ENCODE results near the gene MANSC1.

The MANSC1 gene

DNA sequence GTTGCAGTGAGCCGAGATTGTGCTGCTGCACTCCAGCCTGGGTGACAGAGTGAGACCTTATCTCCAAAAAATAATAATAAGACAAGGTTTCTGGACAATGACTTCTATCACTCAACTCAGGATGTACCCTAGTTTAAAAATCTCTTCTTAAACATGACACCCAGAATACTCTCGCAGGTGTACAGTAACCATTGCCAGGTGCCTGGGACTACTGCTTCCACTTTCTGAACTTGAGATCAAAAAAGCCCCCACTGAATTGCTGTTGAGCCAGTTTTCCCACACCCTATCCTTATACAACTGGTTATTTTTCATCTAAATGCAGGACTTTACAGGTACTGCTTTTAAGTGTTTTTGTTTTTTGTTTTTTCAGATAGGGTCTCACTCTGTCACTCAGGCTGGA lies 43.1 kb upstream of the MANSC1 start:
- TF ChIP-seq, protein P1, sequence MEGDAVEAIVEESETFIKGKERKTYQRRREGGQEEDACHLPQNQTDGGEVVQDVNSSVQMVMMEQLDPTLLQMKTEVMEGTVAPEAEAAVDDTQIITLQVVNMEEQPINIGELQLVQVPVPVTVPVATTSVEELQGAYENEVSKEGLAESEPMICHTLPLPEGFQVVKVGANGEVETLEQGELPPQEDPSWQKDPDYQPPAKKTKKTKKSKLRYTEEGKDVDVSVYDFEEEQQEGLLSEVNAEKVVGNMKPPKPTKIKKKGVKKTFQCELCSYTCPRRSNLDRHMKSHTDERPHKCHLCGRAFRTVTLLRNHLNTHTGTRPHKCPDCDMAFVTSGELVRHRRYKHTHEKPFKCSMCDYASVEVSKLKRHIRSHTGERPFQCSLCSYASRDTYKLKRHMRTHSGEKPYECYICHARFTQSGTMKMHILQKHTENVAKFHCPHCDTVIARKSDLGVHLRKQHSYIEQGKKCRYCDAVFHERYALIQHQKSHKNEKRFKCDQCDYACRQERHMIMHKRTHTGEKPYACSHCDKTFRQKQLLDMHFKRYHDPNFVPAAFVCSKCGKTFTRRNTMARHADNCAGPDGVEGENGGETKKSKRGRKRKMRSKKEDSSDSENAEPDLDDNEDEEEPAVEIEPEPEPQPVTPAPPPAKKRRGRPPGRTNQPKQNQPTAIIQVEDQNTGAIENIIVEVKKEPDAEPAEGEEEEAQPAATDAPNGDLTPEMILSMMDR (IDR thresholded peaks at IDR 0.05) = no peak
- DNase-seq = no peak
- Histone ChIP-seq H3K4me1 (peaks cover 0 to 25% (median 10%) of the 10 kb centered on the region in 4 donors), H3K9me3 (no peaks in the 10 kb centered on the region), H3K27ac (no peak overlapping the region), H3K4me3 (no peak overlapping the region), H3K27me3 (no peaks in the 10 kb centered on the region), H3K36me3 (no peaks in the 10 kb centered on the region)
- intact Hi-C loops (cut with DNase I; ENCODE audit: low total_unique reads) = no loop called here

DNA sequence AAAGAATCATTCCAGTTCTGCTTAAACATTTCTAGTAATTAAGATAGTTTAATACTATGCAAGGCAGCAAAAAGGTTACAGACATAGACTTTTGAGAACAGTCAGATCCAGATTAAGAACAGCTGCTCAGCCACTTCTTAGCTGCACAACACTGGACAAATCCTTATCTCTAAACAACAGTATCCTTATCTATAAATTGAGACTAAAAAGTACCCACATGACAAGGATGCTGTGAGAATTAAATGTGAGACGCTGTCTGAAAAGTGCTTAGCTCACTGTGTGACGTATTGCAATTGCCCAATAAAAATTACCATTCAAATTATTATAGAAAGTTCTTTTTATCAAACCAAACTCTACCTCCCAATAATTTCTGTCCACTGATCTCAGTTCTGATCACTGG lies 42.4 kb upstream of the MANSC1 start:
- no peak overlapping the region for H3K27ac ChIP-seq
- peaks cover 0 to 25% (median 6%) of the 10 kb centered on the region in 4 donors for H3K4me1 ChIP-seq
- TF ChIP-seq, protein P1 (IDR thresholded peaks at IDR 0.05) = no peak
- H3K4me3 ChIP-seq = no peak overlapping the region
- no peaks in the 10 kb centered on the region for H3K27me3 ChIP-seq
- DNase-seq = no peak
- intact Hi-C loops (cut with DNase I; ENCODE audit: low total_unique reads) = no loop called here
- no peaks in the 10 kb centered on the region for H3K9me3 ChIP-seq
- H3K36me3 ChIP-seq = no peaks in the 10 kb centered on the region

DNA sequence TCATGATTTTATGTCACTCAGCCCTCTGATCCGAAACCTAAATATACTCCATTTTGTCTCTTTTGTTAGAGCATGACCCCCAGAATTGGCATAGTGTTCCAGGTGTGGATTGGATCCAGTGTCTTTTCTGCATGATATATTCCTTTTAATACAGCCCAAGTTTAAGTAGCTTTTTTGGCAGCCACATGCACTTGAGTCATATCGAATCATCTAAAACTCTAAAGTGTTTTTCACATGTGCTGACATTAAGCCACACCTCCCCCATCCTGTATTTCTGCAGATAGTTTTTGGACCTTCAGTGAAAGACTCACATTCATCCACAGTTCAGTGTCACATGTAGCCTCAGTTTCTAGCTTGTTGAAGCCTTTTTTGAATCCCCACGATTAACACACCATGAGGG lies 37.5 kb upstream of the MANSC1 start:
- H3K9me3 ChIP-seq = no peaks in the 10 kb centered on the region
- H3K27me3 ChIP-seq = no peaks in the 10 kb centered on the region
- no peak overlapping the region for H3K4me3 ChIP-seq
- DNase-seq = no peak
- H3K4me1 ChIP-seq = peaks cover 0 to 24% (median 4%) of the 10 kb centered on the region in 4 donors
- no peak overlapping the region for H3K27ac ChIP-seq
- TF ChIP-seq, protein P1 (IDR thresholded peaks at IDR 0.05) = no peak
- H3K36me3 ChIP-seq = no peaks in the 10 kb centered on the region
- intact Hi-C loops (cut with DNase I; ENCODE audit: low total_unique reads) = no loop called here

DNA sequence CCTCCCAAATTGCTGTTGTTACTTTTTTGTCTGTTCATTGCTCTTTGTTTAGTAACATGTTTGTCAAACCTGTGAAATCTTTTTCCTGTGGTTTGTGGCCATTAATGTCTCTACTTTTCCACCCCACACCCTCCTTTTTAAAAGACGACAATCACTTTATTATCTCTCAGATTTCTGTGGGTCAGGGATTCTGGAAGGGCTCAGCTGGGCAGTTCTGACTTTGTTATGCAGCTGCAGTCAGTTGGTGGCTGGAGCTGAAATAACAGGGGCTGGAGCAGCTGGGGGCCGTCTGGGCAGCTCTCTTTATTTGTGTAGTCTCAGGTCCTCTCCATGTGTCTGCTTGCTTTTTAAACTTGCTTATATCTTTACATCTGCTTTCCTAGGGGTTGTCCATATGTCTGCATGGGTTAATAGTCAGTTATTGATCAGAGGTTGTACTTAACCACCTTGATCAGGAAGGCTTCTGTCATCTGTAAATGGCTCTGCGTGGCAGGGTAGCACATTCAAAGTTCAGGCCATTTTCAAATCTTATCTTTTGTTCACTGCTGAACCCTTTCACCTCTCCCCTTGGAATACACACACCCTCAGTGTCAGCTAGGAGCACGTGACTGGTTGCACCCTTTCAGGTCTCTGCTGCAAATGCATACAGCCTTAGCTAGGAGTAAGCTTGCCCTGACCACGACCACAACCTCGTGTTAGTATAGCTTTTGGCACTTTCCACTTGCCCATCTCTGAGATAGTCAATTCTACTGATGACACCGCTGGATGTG lies 34.7 kb upstream of the MANSC1 start:
- TF ChIP-seq, protein P1 (IDR thresholded peaks at IDR 0.05) = no peak
- Histone ChIP-seq H3K4me1 (peaks cover 0 to 33% (median 8%) of the 10 kb centered on the region in 4 donors), H3K27ac (no peak overlapping the region), H3K4me3 (no peak overlapping the region), H3K36me3 (no peaks in the 10 kb centered on the region), H3K9me3 (no peaks in the 10 kb centered on the region), H3K27me3 (no peaks in the 10 kb centered on the region)
- DNase-seq = no peak
- intact Hi-C loops (cut with DNase I; ENCODE audit: low total_unique reads) = no loop called here

DNA sequence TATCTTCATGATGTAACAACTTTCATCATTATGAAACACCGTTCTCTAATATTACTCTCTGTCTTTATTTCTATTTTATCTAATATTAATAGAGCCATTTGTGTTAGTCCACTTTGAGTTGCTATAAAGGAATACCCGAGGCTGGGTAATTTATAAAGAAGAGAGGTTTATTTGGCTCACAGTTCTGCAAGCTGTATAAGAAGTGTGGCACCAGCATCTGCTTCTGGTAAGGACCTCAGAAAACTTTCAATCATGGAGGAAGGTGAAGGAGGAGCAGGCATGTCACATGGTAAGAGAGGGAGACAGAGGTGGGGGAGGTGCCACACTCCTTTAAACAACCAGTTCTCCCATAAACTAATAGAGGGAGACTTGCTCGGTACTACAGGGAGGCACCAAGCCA lies 31.9 kb upstream of the MANSC1 start:
- H3K27me3 ChIP-seq = no peaks in the 10 kb centered on the region
- TF ChIP-seq, protein P1 (IDR thresholded peaks at IDR 0.05) = no peak
- DNase-seq = no peak
- H3K27ac ChIP-seq = no peak overlapping the region
- intact Hi-C loops (cut with DNase I; ENCODE audit: low total_unique reads) = no loop called here
- H3K9me3 ChIP-seq = no peaks in the 10 kb centered on the region
- peaks cover 0 to 18% (median 9%) of the 10 kb centered on the region in 4 donors for H3K4me1 ChIP-seq
- no peak overlapping the region for H3K4me3 ChIP-seq
- H3K36me3 ChIP-seq = no peaks in the 10 kb centered on the region
